DMS53 treated with DMSO at 0.1 percent for 48 hours (cell line): ENCODE results near the gene SMC1A.

ENCODE experiments used
- DNase-seq: peaks from one replicate; lab custom pipeline; 2025; ENCODE audit not compliant: unreplicated experiment; lab: John Stamatoyannopoulos, UW

Gene SMC1A

GRCh38 chrX:53347948-53348347 lies 74.5 kb downstream of the SMC1A start:
- no peak for DNase-seq

DNA sequence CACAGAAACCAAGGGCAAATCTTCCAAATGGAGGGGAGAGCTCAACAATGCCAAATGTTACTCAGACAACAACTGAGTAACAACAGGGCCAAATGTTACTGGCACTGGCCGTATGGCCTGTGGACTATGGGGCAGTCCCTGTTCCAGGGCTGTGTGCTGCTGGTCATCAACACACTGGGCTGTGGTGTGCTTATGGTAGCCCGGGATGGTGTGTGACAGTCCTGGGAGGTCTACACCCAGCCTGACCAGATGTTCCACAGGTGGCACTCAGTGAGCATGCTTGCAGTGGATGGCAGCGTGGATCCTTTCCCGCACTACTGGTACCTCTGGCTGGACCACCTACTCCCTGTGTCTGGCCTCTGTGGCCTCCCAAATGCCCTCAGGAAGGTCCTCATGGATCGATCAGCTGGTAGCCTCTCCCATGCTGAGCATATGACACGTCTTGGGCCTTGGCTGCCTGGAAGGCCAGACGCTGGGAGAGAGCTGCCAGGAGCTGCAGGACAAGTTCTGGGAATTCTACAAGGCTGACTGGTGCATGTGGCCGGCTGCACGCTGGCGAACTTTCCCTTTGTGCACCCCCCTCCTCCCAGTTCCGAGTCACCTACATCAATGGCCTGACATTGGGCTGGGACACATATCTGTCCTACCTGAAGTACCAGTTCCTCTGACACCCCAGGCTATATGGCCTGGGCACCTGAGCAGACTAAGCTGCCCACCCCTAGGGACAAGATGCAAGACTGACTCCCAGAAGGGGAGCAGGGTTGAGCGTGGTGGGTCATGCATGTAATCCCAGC lies 81.4 kb downstream of the SMC1A start:
- no peak for DNase-seq

DNA sequence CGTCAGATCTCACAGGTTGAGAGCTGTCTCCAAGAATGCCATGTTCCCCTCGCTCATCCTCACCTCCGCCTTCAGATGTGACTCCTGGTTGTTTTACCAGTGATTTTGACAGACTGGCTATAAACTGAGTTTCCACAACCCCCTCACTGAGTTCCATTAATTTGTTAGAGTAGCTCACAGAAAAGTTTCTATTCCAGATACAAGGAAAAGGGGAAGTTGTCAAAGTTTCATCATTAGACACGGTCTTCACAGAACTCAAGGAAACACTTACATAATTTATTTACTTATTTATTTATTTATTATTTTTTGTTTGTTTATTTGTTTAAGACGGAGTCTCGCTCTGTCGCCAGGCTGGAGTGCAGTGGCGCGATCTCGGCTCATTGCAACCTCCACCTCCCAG lies 85.4 kb downstream of the SMC1A start:
- DNase-seq: no peak

GRCh38 chrX:53333853-53334252 lies 88.6 kb downstream of the SMC1A start:
- DNase-seq: no peak

GRCh38 chrX:53332204-53332603 lies 90.2 kb downstream of the SMC1A start:
- no peak for DNase-seq

- DNase-seq: no peak
Observed at GRCh38 chrX:53330331-53330730, 92.1 kb downstream of the SMC1A start.

- no peak for DNase-seq
Observed at GRCh38 chrX:53324803-53325202, 97.7 kb downstream of the SMC1A start.
